Right lobe of liver (tissue), 4 donors: Measurements from ENCODE around the gene ARID4B.
"Not testable (repeated sequence)": the region's sequence is repeated elsewhere in the genome, so short reads cannot be mapped to it uniquely, and the experiment has no call there.

Experiments used
- POLR2A ChIP-seq: fragments of 450-650 bp; IDR thresholded peaks from one replicate; pipeline ENCODE4 v1.6.1; 2017; ENCODE audit warnings: antibody characterized with exemption, mild to moderate bottlenecking
- TF ChIP-seq, protein P1 (sequence below), 4 donors: fragments of 200-600 bp in 3 of 4; fragments of 450-650 bp in 1 of 4; IDR thresholded peaks; one replicate each; pipeline versions ENCODE4 v1.5.1 to v1.8.0; 2016 to 2022; ENCODE audit warnings: antibody characterized with exemption in 4 of 4, mild to moderate bottlenecking in 2 of 4
- donor health status: DM: no; HTN: no; CAD: no.
- donor health status: DM: no; HTN: no; CAD: no.
- donor health status: DM: no; HTN: yes; CAD: no.

- TF ChIP-seq POLR2A = not testable (repeated sequence)
- TF ChIP-seq, protein P1, sequence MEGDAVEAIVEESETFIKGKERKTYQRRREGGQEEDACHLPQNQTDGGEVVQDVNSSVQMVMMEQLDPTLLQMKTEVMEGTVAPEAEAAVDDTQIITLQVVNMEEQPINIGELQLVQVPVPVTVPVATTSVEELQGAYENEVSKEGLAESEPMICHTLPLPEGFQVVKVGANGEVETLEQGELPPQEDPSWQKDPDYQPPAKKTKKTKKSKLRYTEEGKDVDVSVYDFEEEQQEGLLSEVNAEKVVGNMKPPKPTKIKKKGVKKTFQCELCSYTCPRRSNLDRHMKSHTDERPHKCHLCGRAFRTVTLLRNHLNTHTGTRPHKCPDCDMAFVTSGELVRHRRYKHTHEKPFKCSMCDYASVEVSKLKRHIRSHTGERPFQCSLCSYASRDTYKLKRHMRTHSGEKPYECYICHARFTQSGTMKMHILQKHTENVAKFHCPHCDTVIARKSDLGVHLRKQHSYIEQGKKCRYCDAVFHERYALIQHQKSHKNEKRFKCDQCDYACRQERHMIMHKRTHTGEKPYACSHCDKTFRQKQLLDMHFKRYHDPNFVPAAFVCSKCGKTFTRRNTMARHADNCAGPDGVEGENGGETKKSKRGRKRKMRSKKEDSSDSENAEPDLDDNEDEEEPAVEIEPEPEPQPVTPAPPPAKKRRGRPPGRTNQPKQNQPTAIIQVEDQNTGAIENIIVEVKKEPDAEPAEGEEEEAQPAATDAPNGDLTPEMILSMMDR (IDR thresholded peaks at IDR 0.05) = not testable (repeated sequence)
These were observed 36.2 kb upstream of the ARID4B start for GRCh38 chr1:235364189-235364588.
